C1 segment of cervical spinal cord (tissue), 14 donors: ENCODE results near the gene ZDHHC20.

ENCODE experiments used
- DNase-seq, 14 donors: peaks; one replicate each; lab custom pipeline; 2025; lab: John Stamatoyannopoulos, UW

ZDHHC20 gene

GRCh38 chr13:21361706-21362105, 97.4 kb downstream of the ZDHHC20 start:
- DNase-seq, result no peak

GRCh38 chr13:21361123-21361522, 98.0 kb downstream of the ZDHHC20 start:
- DNase-seq, result no peak

GRCh38 chr13:21360463-21360862, 98.6 kb downstream of the ZDHHC20 start:
- no peak for DNase-seq

GRCh38 chr13:21359855-21360254, 99.2 kb downstream of the ZDHHC20 start:
- DNase-seq, result no peak

- no peak for DNase-seq
Measured at GRCh38 chr13:21355304-21355703, 103.8 kb downstream of the ZDHHC20 start.

- no peak for DNase-seq
Measured at GRCh38 chr13:21354721-21355120, 104.4 kb downstream of the ZDHHC20 start.

GRCh38 chr13:21348488-21349120, 110.5 kb downstream of the ZDHHC20 start:
- DNase-seq, result no peak

- no peak for DNase-seq
Measured at GRCh38 chr13:21347753-21348318, 111.3 kb downstream of the ZDHHC20 start.

GRCh38 chr13:21344662-21345176, 114.4 kb downstream of the ZDHHC20 start:
- no peak for DNase-seq

- no peak for DNase-seq
Measured at GRCh38 chr13:21343659-21344058, 115.4 kb downstream of the ZDHHC20 start.

- DNase-seq, result no peak
Measured at GRCh38 chr13:21342699-21343442, 116.2 kb downstream of the ZDHHC20 start.

GRCh38 chr13:21341637-21342422, 117.3 kb downstream of the ZDHHC20 start:
- DNase-seq, result no peak

- no peak for DNase-seq
Measured at GRCh38 chr13:21338639-21339278, 120.3 kb downstream of the ZDHHC20 start.

GRCh38 chr13:21338156-21338555, 120.9 kb downstream of the ZDHHC20 start:
- no peak for DNase-seq

- DNase-seq, result no peak
Measured at GRCh38 chr13:21336609-21337349, 122.3 kb downstream of the ZDHHC20 start.

- DNase-seq, result no peak
Measured at GRCh38 chr13:21333186-21333585, 125.9 kb downstream of the ZDHHC20 start.

- DNase-seq, result no peak
Measured at GRCh38 chr13:21330126-21330861, 128.8 kb downstream of the ZDHHC20 start.

- no peak for DNase-seq
Measured at GRCh38 chr13:21328836-21329477, 130.1 kb downstream of the ZDHHC20 start.

GRCh38 chr13:21328201-21328600, 130.9 kb downstream of the ZDHHC20 start:
- DNase-seq, result no peak
